Urinary bladder (tissue), 2 donors: ENCODE data around the gene AMELX. TPM values are rescaled to one million over a fixed set of nuclear protein-coding genes. Genes with fewer than 3 reads are reported as not detected.

ENCODE experiments used
- polyA plus RNA-seq: library from polyadenylated mRNA; stranded (reverse); fragments of 200-250 nt; gene quantifications from one replicate; pipeline ENCODE4 v1.2.3, GENCODE V29; 2013
- small RNA-seq: library from RNA; depleted of rRNA; stranded (forward); fragments of <200 nt; gene quantifications from one replicate; pipeline ENCODE3, GENCODE V24; 2014
- total RNA-seq: library from RNA; depleted of rRNA; stranded (reverse); fragments of >200 nt; gene quantifications from one replicate; pipeline ENCODE4 v1.2.3, GENCODE V29; 2014
- donor health status: healthy.

The AMELX gene
- total and polyA plus RNA-seq, 2 donors, result not detected

Small RNA genes lying within 50 kb of the gene (small RNA-seq; reads per million reads assigned to genes)
- gene MIR548AX, result 0.09 reads per million

Other genes starting within 250 kb of the AMELX start
- gene HCCS, start 182.1 kb upstream of the AMELX start, total RNA-seq, result 10.6 TPM
- gene HCCS, start 182.1 kb upstream of the AMELX start, polyA plus RNA-seq, result 20.0 TPM